T-helper 17 cell (primary cell): ENCODE results near the gene RAB11FIP2. TPM values are rescaled to one million over a fixed set of nuclear protein-coding genes. Genes with fewer than 3 reads are reported as not detected.
"Not testable (repeated sequence)": the region's sequence is repeated elsewhere in the genome, so short reads cannot be mapped to it uniquely, and the experiment has no call there.

Experiments
- ATAC-seq: fragments of 150-1000 bp; cut with Tn5 transposase; 2 replicates; pipeline ENCODE4 v1.10.0; 2021; ENCODE audit warnings: mild to moderate bottlenecking, moderate library complexity
- DNase-seq, 3 donors: peaks; one replicate each; pipeline versions ENCODE4 v3.0.0 to v3.0.0-alpha.2; 2020 to 2021
- H3K9me3 ChIP-seq: one replicate; pipeline ENCODE4 v1.7.0; 2013; ENCODE audit warnings: low read length, mild to moderate bottlenecking; ENCODE audit not compliant: control insufficient read depth, poor library complexity, severe bottlenecking
- H3K27ac Mint-ChIP-seq: one replicate; pipeline ENCODE4 v1.8.0; 2022; ENCODE audit warnings: mild to moderate bottlenecking, moderate library complexity, mixed read lengths
- H3K27me3 Mint-ChIP-seq: one replicate; pipeline ENCODE4 v1.8.0; 2022; ENCODE audit warnings: mixed read lengths
- H3K36me3 Mint-ChIP-seq: one replicate; pipeline ENCODE4 v1.8.0; 2022; ENCODE audit warnings: low read depth, mixed read lengths
- H3K4me1 Mint-ChIP-seq: one replicate; pipeline ENCODE4 v1.8.0; 2022; ENCODE audit warnings: mild to moderate bottlenecking, mixed read lengths
- H3K4me3 Mint-ChIP-seq: one replicate; pipeline ENCODE4 v1.8.0; 2022; ENCODE audit warnings: mild to moderate bottlenecking, moderate library complexity, mixed read lengths
- total RNA-seq, 4 donors: library from RNA in 2 of 4; stranded (reverse) in 2 of 4; gene quantifications; one replicate each; pipeline ENCODE4 v1.2.3 and lab custom pipeline; 2022 to 2026

RAB11FIP2 gene
- total RNA-seq (10 to 100 TPM; 19.5 to 29.5 TPM), total RNA-seq (lab: John Stamatoyannopoulos, UW) (34.2 to 38.8 reads per million in 2 donors)

GRCh38 chr10:118046395-118047156 lies at the start of gene RAB11FIP2:
Gene RAB11FIP2, minus strand, starts transcription at chr10:118046941. Its CDS starts 778 bp downstream, at chr10:118046163.
- Mint-ChIP-seq H3K4me1 (peaks cover 18% of the 10 kb centered on the region), H3K36me3 (no peaks in the 10 kb centered on the region), H3K27me3 (no peaks in the 10 kb centered on the region), H3K4me3 (peak within 1 kb of the TSS; percentile 88), H3K27ac (peak within 1 kb of the TSS; percentile 92)
- DNase-seq, result peak; percentile 90 to 94 (median 91)
- H3K9me3 ChIP-seq, result no peaks in the 10 kb centered on the region
- peak; percentile 94 for ATAC-seq

- Mint-ChIP-seq H3K4me3 (no peak overlapping the region), H3K4me1 (no peaks in the 10 kb centered on the region), H3K27ac (no peak overlapping the region), H3K27me3 (peaks cover 19% of the 10 kb centered on the region), H3K36me3 (peaks cover 3% of the 10 kb centered on the region)
- H3K9me3 ChIP-seq, result no peaks in the 10 kb centered on the region
- ATAC-seq (no peak), DNase-seq (no peak)
These were observed 49.3 kb upstream of the RAB11FIP2 start for GRCh38 chr10:118096022-118096421.

GRCh38 chr10:118092209-118092608 lies 45.5 kb upstream of the RAB11FIP2 start:
- no peak overlapping the region for H3K27ac Mint-ChIP-seq
- DNase-seq (no peak), ATAC-seq (no peak)
- peaks cover 5% of the 10 kb centered on the region for H3K27me3 Mint-ChIP-seq
- H3K9me3 ChIP-seq, result no peaks in the 10 kb centered on the region
- peaks cover 3% of the 10 kb centered on the region for H3K36me3 Mint-ChIP-seq
- no peaks in the 10 kb centered on the region for H3K4me1 Mint-ChIP-seq
- no peak overlapping the region for H3K4me3 Mint-ChIP-seq

GRCh38 chr10:118080817-118081216 lies 34.1 kb upstream of the RAB11FIP2 start:
- H3K4me1 Mint-ChIP-seq, result no peaks in the 10 kb centered on the region
- no peak overlapping the region for H3K4me3 Mint-ChIP-seq
- peaks cover 9% of the 10 kb centered on the region for H3K27me3 Mint-ChIP-seq
- no peaks in the 10 kb centered on the region for H3K9me3 ChIP-seq
- H3K27ac Mint-ChIP-seq, result no peak overlapping the region
- no peaks in the 10 kb centered on the region for H3K36me3 Mint-ChIP-seq
- no peak for DNase-seq
- no peak for ATAC-seq

GRCh38 chr10:118076705-118077104 lies 30.0 kb upstream of the RAB11FIP2 start:
- Mint-ChIP-seq H3K4me3 (no peak overlapping the region), H3K27ac (no peak overlapping the region), H3K27me3 (peaks cover 9% of the 10 kb centered on the region)

GRCh38 chr10:118072840-118073239 lies 26.1 kb upstream of the RAB11FIP2 start:
- H3K27ac Mint-ChIP-seq, result no peak overlapping the region
- peaks cover 3% of the 10 kb centered on the region for H3K36me3 Mint-ChIP-seq
- H3K4me3 Mint-ChIP-seq, result no peak overlapping the region
- H3K9me3 ChIP-seq, result no peaks in the 10 kb centered on the region
- H3K4me1 Mint-ChIP-seq, result no peaks in the 10 kb centered on the region
- ATAC-seq (no peak), DNase-seq (no peak)
- peaks cover 20% of the 10 kb centered on the region for H3K27me3 Mint-ChIP-seq

More at GRCh38 chr10:118076705-118077104, 30.0 kb upstream of the RAB11FIP2 start:
- no peaks in the 10 kb centered on the region for H3K9me3 ChIP-seq
- DNase-seq (no peak), ATAC-seq (no peak)
- no peaks in the 10 kb centered on the region for H3K4me1 Mint-ChIP-seq
- no peaks in the 10 kb centered on the region for H3K36me3 Mint-ChIP-seq

- H3K4me3 Mint-ChIP-seq, H3K9me3 ChIP-seq, ATAC-seq, H3K4me1 Mint-ChIP-seq, H3K27ac Mint-ChIP-seq, H3K36me3 Mint-ChIP-seq, DNase-seq: not testable (repeated sequence)
- peaks cover 30% of the 10 kb centered on the region for H3K27me3 Mint-ChIP-seq
These were observed 20.6 kb upstream of the RAB11FIP2 start for GRCh38 chr10:118067389-118067788.

GRCh38 chr10:118062798-118063238 lies 16.1 kb upstream of the RAB11FIP2 start:
- Mint-ChIP-seq H3K27ac (no peak overlapping the region), H3K4me1 (peaks cover 3% of the 10 kb centered on the region), H3K4me3 (no peak overlapping the region), H3K36me3 (peaks cover 2% of the 10 kb centered on the region), H3K27me3 (peaks cover 27% of the 10 kb centered on the region)
- no peaks in the 10 kb centered on the region for H3K9me3 ChIP-seq
- ATAC-seq (no peak), DNase-seq (no peak)

- H3K36me3 Mint-ChIP-seq, result peaks cover 4% of the 10 kb centered on the region
These were observed 11.6 kb upstream of the RAB11FIP2 start for GRCh38 chr10:118058371-118058770.

GRCh38 chr10:118057361-118057760 lies 10.6 kb upstream of the RAB11FIP2 start:
- Mint-ChIP-seq H3K27me3 (peaks cover 29% of the 10 kb centered on the region), H3K4me3 (no peak overlapping the region), H3K4me1 (no peaks in the 10 kb centered on the region), H3K36me3 (peaks cover 4% of the 10 kb centered on the region), H3K27ac (no peak overlapping the region)
- DNase-seq (no peak), ATAC-seq (no peak)
- H3K9me3 ChIP-seq, result no peaks in the 10 kb centered on the region

More at GRCh38 chr10:118058371-118058770, 11.6 kb upstream of the RAB11FIP2 start:
- Mint-ChIP-seq H3K4me3 (no peak overlapping the region), H3K27me3 (peaks cover 36% of the 10 kb centered on the region), H3K4me1 (peaks cover 3% of the 10 kb centered on the region), H3K27ac (no peak overlapping the region)
- DNase-seq, result no peak
- H3K9me3 ChIP-seq, result no peaks in the 10 kb centered on the region
- ATAC-seq, result no peak

- peaks cover 16% of the 10 kb centered on the region for H3K27me3 Mint-ChIP-seq
- no peaks in the 10 kb centered on the region for H3K9me3 ChIP-seq
- no peaks in the 10 kb centered on the region for H3K4me1 Mint-ChIP-seq
- peaks cover 4% of the 10 kb centered on the region for H3K36me3 Mint-ChIP-seq
- no peak overlapping the region for H3K4me3 Mint-ChIP-seq
- ATAC-seq, result no peak
- H3K27ac Mint-ChIP-seq, result no peak overlapping the region
- DNase-seq, result no peak
These were observed 7.6 kb upstream of the RAB11FIP2 start for GRCh38 chr10:118054383-118054782.

GRCh38 chr10:118052816-118053215 lies 6.1 kb upstream of the RAB11FIP2 start:
- Mint-ChIP-seq H3K27ac (no peak overlapping the region), H3K27me3 (peaks cover 16% of the 10 kb centered on the region), H3K36me3 (peaks cover 4% of the 10 kb centered on the region), H3K4me3 (no peak overlapping the region), H3K4me1 (no peaks in the 10 kb centered on the region)
- DNase-seq, result no peak
- H3K9me3 ChIP-seq, result no peaks in the 10 kb centered on the region
- ATAC-seq, result no peak

- ATAC-seq (no peak), DNase-seq (no peak)
- peaks cover 10% of the 10 kb centered on the region for H3K4me1 Mint-ChIP-seq
- H3K4me3 Mint-ChIP-seq, result peak overlapping the region; percentile 88
- H3K27ac Mint-ChIP-seq, result no peak overlapping the region
- no peaks in the 10 kb centered on the region for H3K36me3 Mint-ChIP-seq
- no peaks in the 10 kb centered on the region for H3K9me3 ChIP-seq
- H3K27me3 Mint-ChIP-seq, result no peaks in the 10 kb centered on the region
These were observed 1.1 kb upstream of the RAB11FIP2 start for GRCh38 chr10:118047880-118048279.
